Vagina (tissue), 2 donors: ENCODE measurements around the gene ACP3.

Experiments used
- POLR2A ChIP-seq, 2 donors: fragments of 450-650 bp; IDR thresholded peaks; one replicate each; pipeline ENCODE4 v1.6.1; 2017; ENCODE audit warnings: antibody characterized with exemption in 2 of 2, mild to moderate bottlenecking in 2 of 2, moderate library complexity in 2 of 2
- POLR2AphosphoS5 ChIP-seq, 2 donors: sonication (generic); formaldehyde crosslinking; IDR thresholded peaks; one replicate each; pipeline ENCODE4 v1.9.0; 2017; ENCODE audit warnings: antibody characterized with exemption in 2 of 2, mild to moderate bottlenecking in 2 of 2, low read depth in 1 of 2; ENCODE audit not compliant: insufficient read depth in 1 of 2
- TF ChIP-seq, protein P1 (sequence below), 3 experiments: fragments of 450-650 bp in 2 of 3; fragments of 200-600 bp in 1 of 3; sonication (generic) in 1 of 3; IDR thresholded peaks; one replicate each; pipeline ENCODE4 v1.5.1; 2017 to 2019; ENCODE audit warnings: antibody characterized with exemption in 3 of 3, mild to moderate bottlenecking in 2 of 3, moderate library complexity in 2 of 3

- TF ChIP-seq, protein P1, sequence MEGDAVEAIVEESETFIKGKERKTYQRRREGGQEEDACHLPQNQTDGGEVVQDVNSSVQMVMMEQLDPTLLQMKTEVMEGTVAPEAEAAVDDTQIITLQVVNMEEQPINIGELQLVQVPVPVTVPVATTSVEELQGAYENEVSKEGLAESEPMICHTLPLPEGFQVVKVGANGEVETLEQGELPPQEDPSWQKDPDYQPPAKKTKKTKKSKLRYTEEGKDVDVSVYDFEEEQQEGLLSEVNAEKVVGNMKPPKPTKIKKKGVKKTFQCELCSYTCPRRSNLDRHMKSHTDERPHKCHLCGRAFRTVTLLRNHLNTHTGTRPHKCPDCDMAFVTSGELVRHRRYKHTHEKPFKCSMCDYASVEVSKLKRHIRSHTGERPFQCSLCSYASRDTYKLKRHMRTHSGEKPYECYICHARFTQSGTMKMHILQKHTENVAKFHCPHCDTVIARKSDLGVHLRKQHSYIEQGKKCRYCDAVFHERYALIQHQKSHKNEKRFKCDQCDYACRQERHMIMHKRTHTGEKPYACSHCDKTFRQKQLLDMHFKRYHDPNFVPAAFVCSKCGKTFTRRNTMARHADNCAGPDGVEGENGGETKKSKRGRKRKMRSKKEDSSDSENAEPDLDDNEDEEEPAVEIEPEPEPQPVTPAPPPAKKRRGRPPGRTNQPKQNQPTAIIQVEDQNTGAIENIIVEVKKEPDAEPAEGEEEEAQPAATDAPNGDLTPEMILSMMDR (IDR thresholded peaks at IDR 0.05) = no peak
- no peak for TF ChIP-seq POLR2A (IDR thresholded peaks at IDR 0.05)
- TF ChIP-seq POLR2AphosphoS5 (IDR thresholded peaks at IDR 0.05; ENCODE audit: insufficient read depth in 1 of 2, low read depth in 1 of 2) = no peak
Measured at GRCh38 chr3:132378048-132378762, 61.0 kb downstream of the ACP3 start.
